ENCODE results near the gene RAB20.
A peak's percentile ranks its signal among the peaks of the same experiment; 100 is the strongest.

Gene RAB20

GRCh38 chr13:110559986-110560385 lies 1.5 kb downstream of the RAB20 start:
- Histone ChIP-seq H3K36me3 (ENCODE audit: control insufficient read depth, insufficient read depth, low read length) (peaks cover 11% of the 10 kb centered on the region), H3K4me3 (ENCODE audit: low read depth, low read length) (peak overlapping the region; percentile 85), H3K4me1 (ENCODE audit: control insufficient read depth, insufficient read depth, low read length) (peaks cover 3% of the 10 kb centered on the region), H3K27me3 (ENCODE audit: control insufficient read depth, insufficient read depth, low read length) (peaks cover 9% of the 10 kb centered on the region), H3K9ac (ENCODE audit: low read depth, low read length) (no peak overlapping the region), H3K9me3 (ENCODE audit: control insufficient read depth, insufficient read depth, low read length) (no peaks in the 10 kb centered on the region)

- Histone ChIP-seq H3K4me3 (ENCODE audit: low read depth, low read length) (no peak overlapping the region), H3K9ac (ENCODE audit: low read depth, low read length) (no peak overlapping the region), H3K4me1 (ENCODE audit: control insufficient read depth, insufficient read depth, low read length) (peaks cover 1% of the 10 kb centered on the region), H3K9me3 (ENCODE audit: control insufficient read depth, insufficient read depth, low read length) (no peaks in the 10 kb centered on the region), H3K36me3 (ENCODE audit: control insufficient read depth, insufficient read depth, low read length) (peaks cover 14% of the 10 kb centered on the region), H3K27me3 (ENCODE audit: control insufficient read depth, insufficient read depth, low read length) (peaks cover 9% of the 10 kb centered on the region)
Measured at GRCh38 chr13:110559429-110559943, 2.0 kb downstream of the RAB20 start.

GRCh38 chr13:110557610-110558305 lies 3.8 kb downstream of the RAB20 start:
- Histone ChIP-seq H3K36me3 (ENCODE audit: control insufficient read depth, insufficient read depth, low read length) (peaks cover 14% of the 10 kb centered on the region), H3K9ac (ENCODE audit: low read depth, low read length) (no peak overlapping the region), H3K4me3 (ENCODE audit: low read depth, low read length) (no peak overlapping the region), H3K9me3 (ENCODE audit: control insufficient read depth, insufficient read depth, low read length) (no peaks in the 10 kb centered on the region), H3K4me1 (ENCODE audit: control insufficient read depth, insufficient read depth, low read length) (no peaks in the 10 kb centered on the region), H3K27me3 (ENCODE audit: control insufficient read depth, insufficient read depth, low read length) (peaks cover 6% of the 10 kb centered on the region)

- Histone ChIP-seq H3K9ac (ENCODE audit: low read depth, low read length) (no peak overlapping the region), H3K36me3 (ENCODE audit: control insufficient read depth, insufficient read depth, low read length) (peaks cover 14% of the 10 kb centered on the region), H3K4me3 (ENCODE audit: low read depth, low read length) (no peak overlapping the region), H3K9me3 (ENCODE audit: control insufficient read depth, insufficient read depth, low read length) (no peaks in the 10 kb centered on the region), H3K27me3 (ENCODE audit: control insufficient read depth, insufficient read depth, low read length) (peaks cover 4% of the 10 kb centered on the region), H3K4me1 (ENCODE audit: control insufficient read depth, insufficient read depth, low read length) (no peaks in the 10 kb centered on the region)
Measured at GRCh38 chr13:110557082-110557481, 4.4 kb downstream of the RAB20 start.

- no peak overlapping the region for H3K9ac ChIP-seq (ENCODE audit: low read depth, low read length)
- no peaks in the 10 kb centered on the region for H3K9me3 ChIP-seq (ENCODE audit: control insufficient read depth, insufficient read depth, low read length)
- peaks cover 4% of the 10 kb centered on the region for H3K27me3 ChIP-seq (ENCODE audit: control insufficient read depth, insufficient read depth, low read length)
- no peaks in the 10 kb centered on the region for H3K4me1 ChIP-seq (ENCODE audit: control insufficient read depth, insufficient read depth, low read length)
- H3K4me3 ChIP-seq (ENCODE audit: low read depth, low read length): no peak overlapping the region
- H3K36me3 ChIP-seq (ENCODE audit: control insufficient read depth, insufficient read depth, low read length): peaks cover 14% of the 10 kb centered on the region
Measured at GRCh38 chr13:110556224-110556606, 5.3 kb downstream of the RAB20 start.

- H3K27me3 ChIP-seq (ENCODE audit: control insufficient read depth, insufficient read depth, low read length): peaks cover 2% of the 10 kb centered on the region
- H3K4me3 ChIP-seq (ENCODE audit: low read depth, low read length): no peak overlapping the region
- no peaks in the 10 kb centered on the region for H3K4me1 ChIP-seq (ENCODE audit: control insufficient read depth, insufficient read depth, low read length)
- no peak overlapping the region for H3K9ac ChIP-seq (ENCODE audit: low read depth, low read length)
- H3K9me3 ChIP-seq (ENCODE audit: control insufficient read depth, insufficient read depth, low read length): no peaks in the 10 kb centered on the region
- H3K36me3 ChIP-seq (ENCODE audit: control insufficient read depth, insufficient read depth, low read length): peaks cover 14% of the 10 kb centered on the region
Measured at GRCh38 chr13:110555601-110556223, 5.8 kb downstream of the RAB20 start.

- Histone ChIP-seq H3K27me3 (ENCODE audit: control insufficient read depth, insufficient read depth, low read length) (no peaks in the 10 kb centered on the region), H3K4me1 (ENCODE audit: control insufficient read depth, insufficient read depth, low read length) (no peaks in the 10 kb centered on the region), H3K36me3 (ENCODE audit: control insufficient read depth, insufficient read depth, low read length) (peaks cover 14% of the 10 kb centered on the region), H3K4me3 (ENCODE audit: low read depth, low read length) (no peak overlapping the region), H3K9me3 (ENCODE audit: control insufficient read depth, insufficient read depth, low read length) (no peaks in the 10 kb centered on the region), H3K9ac (ENCODE audit: low read depth, low read length) (no peak overlapping the region)
Measured at GRCh38 chr13:110554946-110555345, 6.6 kb downstream of the RAB20 start.

GRCh38 chr13:110554227-110554836 lies 7.2 kb downstream of the RAB20 start:
- no peak overlapping the region for H3K9ac ChIP-seq (ENCODE audit: low read depth, low read length)
- H3K27me3 ChIP-seq (ENCODE audit: control insufficient read depth, insufficient read depth, low read length): no peaks in the 10 kb centered on the region
- no peaks in the 10 kb centered on the region for H3K4me1 ChIP-seq (ENCODE audit: control insufficient read depth, insufficient read depth, low read length)
- no peak overlapping the region for H3K4me3 ChIP-seq (ENCODE audit: low read depth, low read length)
- H3K36me3 ChIP-seq (ENCODE audit: control insufficient read depth, insufficient read depth, low read length): peaks cover 14% of the 10 kb centered on the region
- H3K9me3 ChIP-seq (ENCODE audit: control insufficient read depth, insufficient read depth, low read length): no peaks in the 10 kb centered on the region

- H3K27me3 ChIP-seq (ENCODE audit: control insufficient read depth, insufficient read depth, low read length): no peaks in the 10 kb centered on the region
- peaks cover 14% of the 10 kb centered on the region for H3K36me3 ChIP-seq (ENCODE audit: control insufficient read depth, insufficient read depth, low read length)
- no peaks in the 10 kb centered on the region for H3K9me3 ChIP-seq (ENCODE audit: control insufficient read depth, insufficient read depth, low read length)
- no peak overlapping the region for H3K4me3 ChIP-seq (ENCODE audit: low read depth, low read length)
- no peaks in the 10 kb centered on the region for H3K4me1 ChIP-seq (ENCODE audit: control insufficient read depth, insufficient read depth, low read length)
- H3K9ac ChIP-seq (ENCODE audit: low read depth, low read length): no peak overlapping the region
Measured at GRCh38 chr13:110553417-110553816, 8.1 kb downstream of the RAB20 start.

- Histone ChIP-seq H3K9ac (ENCODE audit: low read depth, low read length) (no peak overlapping the region), H3K4me3 (ENCODE audit: low read depth, low read length) (no peak overlapping the region), H3K4me1 (ENCODE audit: control insufficient read depth, insufficient read depth, low read length) (no peaks in the 10 kb centered on the region), H3K9me3 (ENCODE audit: control insufficient read depth, insufficient read depth, low read length) (no peaks in the 10 kb centered on the region), H3K27me3 (ENCODE audit: control insufficient read depth, insufficient read depth, low read length) (no peaks in the 10 kb centered on the region), H3K36me3 (ENCODE audit: control insufficient read depth, insufficient read depth, low read length) (peaks cover 11% of the 10 kb centered on the region)
Measured at GRCh38 chr13:110552767-110553166, 8.8 kb downstream of the RAB20 start.

- Histone ChIP-seq H3K36me3 (ENCODE audit: control insufficient read depth, insufficient read depth, low read length) (peaks cover 3% of the 10 kb centered on the region), H3K9ac (ENCODE audit: low read depth, low read length) (no peak overlapping the region), H3K4me3 (ENCODE audit: low read depth, low read length) (no peak overlapping the region), H3K27me3 (ENCODE audit: control insufficient read depth, insufficient read depth, low read length) (no peaks in the 10 kb centered on the region), H3K4me1 (ENCODE audit: control insufficient read depth, insufficient read depth, low read length) (no peaks in the 10 kb centered on the region), H3K9me3 (ENCODE audit: control insufficient read depth, insufficient read depth, low read length) (no peaks in the 10 kb centered on the region)
Measured at GRCh38 chr13:110551284-110551683, 10.2 kb downstream of the RAB20 start.

- no peaks in the 10 kb centered on the region for H3K27me3 ChIP-seq (ENCODE audit: control insufficient read depth, insufficient read depth, low read length)
- no peak overlapping the region for H3K9ac ChIP-seq (ENCODE audit: low read depth, low read length)
- no peaks in the 10 kb centered on the region for H3K4me1 ChIP-seq (ENCODE audit: control insufficient read depth, insufficient read depth, low read length)
- no peaks in the 10 kb centered on the region for H3K9me3 ChIP-seq (ENCODE audit: control insufficient read depth, insufficient read depth, low read length)
- peaks cover 3% of the 10 kb centered on the region for H3K36me3 ChIP-seq (ENCODE audit: control insufficient read depth, insufficient read depth, low read length)
- H3K4me3 ChIP-seq (ENCODE audit: low read depth, low read length): no peak overlapping the region
Measured at GRCh38 chr13:110549795-110550160, 11.7 kb downstream of the RAB20 start.

Data from iPS-15b (cell line).